Measurements from ENCODE around the gene PAK4. TPM values are rescaled to one million over a fixed set of nuclear protein-coding genes. Genes with fewer than 3 reads are reported as not detected.
A peak's percentile ranks its signal among the peaks of the same experiment; 100 is the strongest.
"Not testable (repeated sequence)": the region's sequence is repeated elsewhere in the genome, so short reads cannot be mapped to it uniquely, and the experiment has no call there.

PAK4 gene
- total RNA-seq, 2 experiments from 2014 or later: 14.6 to 18.4 TPM

GRCh38 chr19:39110263-39110967 is 15.2 kb upstream of the PAK4 start:
- DNase-seq (peak; percentile 82), ATAC-seq (peak; percentile 94)
- Mint-ChIP-seq H3K9me3 (ENCODE audit: low read depth) (no peaks in the 10 kb centered on the region), H3K27me3 (peaks cover 11% of the 10 kb centered on the region), H3K36me3 (no peaks in the 10 kb centered on the region), H3K4me3 (no peak overlapping the region), H3K4me1 (peaks cover 3% of the 10 kb centered on the region), H3K27ac (no peak overlapping the region)
- CTCF ChIA-PET: interaction anchor here (1.0 to 2.9 kb wide), 15 partner anchors 10 to 423 kb away, joined by 3 to 18 read pairs (median 4); partner anchors contain the start of gene PLEKHG2

DNA sequence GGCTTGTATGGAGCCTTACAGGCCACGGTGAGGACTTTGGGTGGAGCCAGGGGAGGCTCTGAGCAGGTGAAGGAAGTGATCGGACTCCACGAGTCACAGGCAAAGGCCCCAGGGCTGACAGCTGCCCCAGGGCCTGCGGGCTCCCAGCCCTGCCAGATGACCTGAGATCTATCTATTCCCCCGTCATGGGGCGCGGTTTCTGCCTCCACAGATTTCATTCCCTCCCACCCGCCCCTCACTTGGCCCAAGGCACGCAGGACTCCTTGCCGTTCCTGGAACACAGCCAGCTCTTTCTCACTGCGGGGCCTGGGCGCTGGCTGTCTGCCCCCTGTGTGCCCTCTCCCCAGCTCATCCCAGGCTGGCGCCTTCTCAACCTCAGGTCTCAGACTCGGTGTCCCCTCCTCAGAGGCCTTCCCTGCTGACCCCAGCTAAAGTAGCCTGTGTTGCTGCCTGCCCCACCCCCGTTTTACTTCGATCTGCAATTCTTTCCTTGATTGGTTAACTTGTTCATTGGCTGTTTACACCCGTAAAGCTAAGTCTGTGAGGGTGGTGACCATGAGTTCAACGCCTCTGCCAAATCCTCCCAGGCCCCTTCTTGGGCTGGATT is 13.9 kb upstream of the PAK4 start:
- CTCF ChIA-PET: interaction anchor here (1.3 to 2.9 kb wide), 3 partner anchors 9 to 315 kb away, joined by 3 to 18 read pairs (median 6); partner anchors contain the start of gene PLEKHG2
- H3K4me3 Mint-ChIP-seq: no peak overlapping the region
- no peak overlapping the region for H3K27ac Mint-ChIP-seq
- no peaks in the 10 kb centered on the region for H3K36me3 Mint-ChIP-seq
- H3K4me1 Mint-ChIP-seq: peaks cover 3% of the 10 kb centered on the region
- DNase-seq (no peak), ATAC-seq (no peak)
- H3K9me3 Mint-ChIP-seq (ENCODE audit: low read depth): no peaks in the 10 kb centered on the region
- peaks cover 10% of the 10 kb centered on the region for H3K27me3 Mint-ChIP-seq

- peaks cover 8% of the 10 kb centered on the region for H3K27me3 Mint-ChIP-seq
- no peaks in the 10 kb centered on the region for H3K36me3 Mint-ChIP-seq
- no peak overlapping the region for H3K27ac Mint-ChIP-seq
- H3K4me3 Mint-ChIP-seq: no peak overlapping the region
- H3K4me1 Mint-ChIP-seq: peaks cover 3% of the 10 kb centered on the region
- no peaks in the 10 kb centered on the region for H3K9me3 Mint-ChIP-seq (ENCODE audit: low read depth)
- no peak for ATAC-seq
- CTCF ChIA-PET: interaction anchor here (2.9 kb wide), 1 partner anchor 8 kb away, joined by 18 read pairs; no protein-coding TSS in a partner anchor
- no peak for DNase-seq
These were observed 13.2 kb upstream of the PAK4 start for GRCh38 chr19:39112338-39112890.

- Mint-ChIP-seq H3K4me1 (peaks cover 3% of the 10 kb centered on the region), H3K9me3 (ENCODE audit: low read depth) (no peaks in the 10 kb centered on the region), H3K4me3 (no peak overlapping the region), H3K36me3 (no peaks in the 10 kb centered on the region), H3K27me3 (peaks cover 8% of the 10 kb centered on the region), H3K27ac (no peak overlapping the region)
- no peak for ATAC-seq
- DNase-seq: no peak
- CTCF ChIA-PET: no interaction called here
These were observed 12.4 kb upstream of the PAK4 start for GRCh38 chr19:39113199-39113598.

GRCh38 chr19:39115105-39115847 is 10.3 kb upstream of the PAK4 start:
- no peaks in the 10 kb centered on the region for H3K9me3 Mint-ChIP-seq (ENCODE audit: low read depth)
- H3K27me3 Mint-ChIP-seq: peaks cover 8% of the 10 kb centered on the region
- H3K36me3 Mint-ChIP-seq: no peaks in the 10 kb centered on the region
- peaks cover 3% of the 10 kb centered on the region for H3K4me1 Mint-ChIP-seq
- CTCF ChIA-PET: interaction anchor here (0.6 to 0.7 kb wide), 2 partner anchors 22 to 72 kb away, joined by 3 read pairs; no protein-coding TSS in a partner anchor
- DNase-seq: no peak
- ATAC-seq: no peak
- no peak overlapping the region for H3K27ac Mint-ChIP-seq
- H3K4me3 Mint-ChIP-seq: no peak overlapping the region

- H3K27ac Mint-ChIP-seq; H3K9me3 Mint-ChIP-seq (ENCODE audit: low read depth); ATAC-seq; DNase-seq; H3K36me3 Mint-ChIP-seq; CTCF ChIA-PET; H3K4me3 Mint-ChIP-seq; H3K27me3 Mint-ChIP-seq; H3K4me1 Mint-ChIP-seq: not testable (repeated sequence)
These were observed 8.6 kb upstream of the PAK4 start for GRCh38 chr19:39117023-39117422.

DNA sequence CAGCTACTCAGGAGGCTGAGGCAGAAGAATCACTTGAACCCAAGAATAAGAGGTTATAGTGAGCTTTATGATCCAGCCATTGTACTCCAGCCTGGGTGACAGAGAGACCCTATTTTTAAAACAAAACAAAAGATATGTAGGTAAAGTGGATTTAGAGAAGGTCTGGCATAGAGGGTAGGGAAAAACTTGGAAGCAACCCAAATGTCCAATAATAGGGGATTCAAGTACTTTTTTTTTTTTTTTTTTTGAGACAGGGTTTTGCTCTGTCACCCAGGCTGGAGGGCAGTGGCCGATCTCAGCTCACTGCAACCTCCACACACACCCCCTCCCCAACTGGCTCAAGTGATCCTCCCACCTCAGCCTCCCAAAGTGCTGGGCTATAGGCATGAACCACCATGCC is 5.8 kb upstream of the PAK4 start:
- H3K27me3 Mint-ChIP-seq: peaks cover 4% of the 10 kb centered on the region
- ATAC-seq (no peak), DNase-seq (no peak)
- no peaks in the 10 kb centered on the region for H3K36me3 Mint-ChIP-seq
- no peaks in the 10 kb centered on the region for H3K9me3 Mint-ChIP-seq (ENCODE audit: low read depth)
- CTCF ChIA-PET: interaction anchor here (0.7 to 2.7 kb wide), 5 partner anchors 9 to 356 kb away, joined by 3 to 18 read pairs (median 3); partner anchors contain the start of gene PLEKHG2
- H3K4me1 Mint-ChIP-seq: peaks cover 12% of the 10 kb centered on the region
- no peak overlapping the region for H3K4me3 Mint-ChIP-seq
- no peak overlapping the region for H3K27ac Mint-ChIP-seq

- Mint-ChIP-seq H3K4me3 (no peak overlapping the region), H3K27me3 (peaks cover 4% of the 10 kb centered on the region), H3K9me3 (ENCODE audit: low read depth) (no peaks in the 10 kb centered on the region), H3K27ac (no peak overlapping the region), H3K4me1 (peaks cover 32% of the 10 kb centered on the region), H3K36me3 (no peaks in the 10 kb centered on the region)
- CTCF ChIA-PET: interaction anchor here (0.5 to 1.9 kb wide), 17 partner anchors 10 to 1064 kb away, joined by 3 to 22 read pairs (median 4); partner anchors contain the start of genes IFNL1, MED29, PAF1 and PLEKHG2
- DNase-seq: no peak
- no peak for ATAC-seq
These were observed 2.5 kb upstream of the PAK4 start for GRCh38 chr19:39122934-39123731.

DNA sequence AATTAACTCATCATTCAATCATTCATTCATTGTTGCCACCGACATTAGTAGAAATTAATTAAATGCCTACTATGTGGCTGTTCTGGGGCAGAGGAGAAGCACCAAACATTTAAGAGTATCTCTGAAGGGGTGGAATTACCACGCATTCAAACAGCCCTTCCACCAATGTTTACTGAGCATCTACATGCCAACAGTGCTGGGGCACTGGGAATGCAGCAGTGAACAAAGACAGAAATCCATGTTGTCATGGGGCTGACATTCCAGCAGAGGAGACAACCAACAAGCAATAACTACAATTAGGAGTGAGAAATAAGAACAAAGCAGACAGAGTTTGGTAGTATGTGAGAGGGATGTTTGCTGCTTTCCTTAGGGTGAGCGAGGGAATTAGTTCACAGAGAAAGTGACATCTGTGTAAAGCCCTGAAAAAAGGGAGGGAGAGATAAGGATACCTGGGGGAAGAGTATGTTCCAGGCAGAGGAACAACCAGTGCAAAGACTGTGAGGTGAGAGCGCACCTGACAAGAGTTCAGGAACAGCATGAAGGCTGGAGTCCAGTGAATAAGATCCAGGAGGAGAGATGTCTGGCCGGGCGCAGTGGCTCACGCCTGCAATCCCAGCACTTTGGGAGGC is 1.3 kb upstream of the PAK4 start:
- peak overlapping the region; percentile 13 for H3K4me3 Mint-ChIP-seq
- CTCF ChIA-PET: interaction anchor here (0.8 to 1.2 kb wide), 2 partner anchors 25 to 408 kb away, joined by 3 read pairs; partner anchors contain the start of gene EID2B
- H3K36me3 Mint-ChIP-seq: no peaks in the 10 kb centered on the region
- no peak for ATAC-seq
- no peak for DNase-seq
- H3K4me1 Mint-ChIP-seq: peaks cover 34% of the 10 kb centered on the region
- no peak overlapping the region for H3K27ac Mint-ChIP-seq
- no peaks in the 10 kb centered on the region for H3K9me3 Mint-ChIP-seq (ENCODE audit: low read depth)
- H3K27me3 Mint-ChIP-seq: peaks cover 4% of the 10 kb centered on the region

- H3K4me3 Mint-ChIP-seq: peak overlapping the region; percentile 85
These were observed 410 bp upstream of the PAK4 start for GRCh38 chr19:39125199-39125553.

GRCh38 chr19:39126312-39127187 is 964 bp downstream of the PAK4 start:
- Mint-ChIP-seq H3K27ac (peak overlapping the region; percentile 89), H3K4me1 (peaks cover 34% of the 10 kb centered on the region), H3K9me3 (ENCODE audit: low read depth) (no peaks in the 10 kb centered on the region), H3K4me3 (peak overlapping the region; percentile 85), H3K27me3 (no peaks in the 10 kb centered on the region), H3K36me3 (no peaks in the 10 kb centered on the region)
- CTCF ChIA-PET: interaction anchor here (0.7 to 1.2 kb wide), 2 partner anchors 16 to 227 kb away, joined by 3 read pairs; no protein-coding TSS in a partner anchor
- ATAC-seq: no peak
- DNase-seq: no peak

More at GRCh38 chr19:39125199-39125553, 410 bp upstream of the PAK4 start:
- Mint-ChIP-seq H3K36me3 (no peaks in the 10 kb centered on the region), H3K4me1 (peaks cover 34% of the 10 kb centered on the region), H3K27me3 (peaks cover 4% of the 10 kb centered on the region), H3K9me3 (ENCODE audit: low read depth) (no peaks in the 10 kb centered on the region), H3K27ac (peak overlapping the region; percentile 89)
- CTCF ChIA-PET: interaction anchor here (1.2 to 1.5 kb wide), 2 partner anchors 202 to 408 kb away, joined by 3 to 6 read pairs; partner anchors contain the start of gene EID2B
- ATAC-seq (no peak), DNase-seq (no peak)

All from activated CD8-positive, alpha-beta memory T cell treated with anti-CD3 and anti-CD28 coated beads, Interleukin-2, amount 10 ng/mL, durations not matched to agents 7 days and 5 days (primary cell).